OCI-LY3 (cell line): ENCODE data around the gene MTCH1.

Source experiments
- EZH2phosphoT487 ChIP-seq: fragments of 200-600 bp; shearing (Covaris generic); IDR thresholded peaks from 2 replicates; pipeline ENCODE4 v1.6.1; 2018; ENCODE audit warnings: antibody characterized with exemption, mixed run types, low read depth
- TF ChIP-seq, protein P1 (sequence below): fragments of 200-600, 300-600 bp; sonication (generic); IDR thresholded peaks from 2 replicates; pipeline ENCODE4 v1.5.1; 2014; ENCODE audit warnings: antibody characterized with exemption, low read length, low read depth

DNA sequence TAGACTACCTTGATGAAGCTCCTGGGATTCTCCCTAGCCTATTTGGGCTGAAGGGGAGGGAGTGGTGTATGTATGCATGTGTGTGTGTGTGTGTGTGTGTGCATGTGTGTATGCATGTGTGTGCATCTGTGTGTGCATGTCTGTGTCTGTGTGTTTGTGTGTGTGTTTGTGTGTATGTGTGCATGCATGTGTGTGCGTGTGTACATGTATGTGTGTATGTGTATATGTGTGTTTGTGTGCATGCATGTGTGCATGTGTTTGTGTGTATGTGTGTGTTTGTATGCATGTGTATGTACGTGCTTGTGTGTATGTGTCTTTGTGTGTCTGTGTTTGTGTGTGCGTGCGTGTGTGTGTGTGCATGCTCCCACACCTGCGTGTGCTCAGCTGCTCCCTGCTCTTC lies 34.8 kb upstream of the MTCH1 start:
- TF ChIP-seq, protein P1, sequence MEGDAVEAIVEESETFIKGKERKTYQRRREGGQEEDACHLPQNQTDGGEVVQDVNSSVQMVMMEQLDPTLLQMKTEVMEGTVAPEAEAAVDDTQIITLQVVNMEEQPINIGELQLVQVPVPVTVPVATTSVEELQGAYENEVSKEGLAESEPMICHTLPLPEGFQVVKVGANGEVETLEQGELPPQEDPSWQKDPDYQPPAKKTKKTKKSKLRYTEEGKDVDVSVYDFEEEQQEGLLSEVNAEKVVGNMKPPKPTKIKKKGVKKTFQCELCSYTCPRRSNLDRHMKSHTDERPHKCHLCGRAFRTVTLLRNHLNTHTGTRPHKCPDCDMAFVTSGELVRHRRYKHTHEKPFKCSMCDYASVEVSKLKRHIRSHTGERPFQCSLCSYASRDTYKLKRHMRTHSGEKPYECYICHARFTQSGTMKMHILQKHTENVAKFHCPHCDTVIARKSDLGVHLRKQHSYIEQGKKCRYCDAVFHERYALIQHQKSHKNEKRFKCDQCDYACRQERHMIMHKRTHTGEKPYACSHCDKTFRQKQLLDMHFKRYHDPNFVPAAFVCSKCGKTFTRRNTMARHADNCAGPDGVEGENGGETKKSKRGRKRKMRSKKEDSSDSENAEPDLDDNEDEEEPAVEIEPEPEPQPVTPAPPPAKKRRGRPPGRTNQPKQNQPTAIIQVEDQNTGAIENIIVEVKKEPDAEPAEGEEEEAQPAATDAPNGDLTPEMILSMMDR: no peak
- TF ChIP-seq EZH2phosphoT487: no peak
